Stimulated activated CD4-positive, alpha-beta T cell treated with anti-CD3 and anti-CD28 coated beads, TNF-alpha, amount 100 ng/mL, for 1 hour (primary cell): ENCODE measurements around the gene TSGA10IP.
"Not testable (repeated sequence)": the region's sequence is repeated elsewhere in the genome, so short reads cannot be mapped to it uniquely, and the experiment has no call there.

ENCODE experiments used
- DNase-seq, 3 donors: peaks; one replicate each; pipeline ENCODE4 v3.0.0-alpha.2; 2020; ENCODE audit warnings: low read depth in 3 of 3, low spot score in 1 of 3

The TSGA10IP gene

DNA sequence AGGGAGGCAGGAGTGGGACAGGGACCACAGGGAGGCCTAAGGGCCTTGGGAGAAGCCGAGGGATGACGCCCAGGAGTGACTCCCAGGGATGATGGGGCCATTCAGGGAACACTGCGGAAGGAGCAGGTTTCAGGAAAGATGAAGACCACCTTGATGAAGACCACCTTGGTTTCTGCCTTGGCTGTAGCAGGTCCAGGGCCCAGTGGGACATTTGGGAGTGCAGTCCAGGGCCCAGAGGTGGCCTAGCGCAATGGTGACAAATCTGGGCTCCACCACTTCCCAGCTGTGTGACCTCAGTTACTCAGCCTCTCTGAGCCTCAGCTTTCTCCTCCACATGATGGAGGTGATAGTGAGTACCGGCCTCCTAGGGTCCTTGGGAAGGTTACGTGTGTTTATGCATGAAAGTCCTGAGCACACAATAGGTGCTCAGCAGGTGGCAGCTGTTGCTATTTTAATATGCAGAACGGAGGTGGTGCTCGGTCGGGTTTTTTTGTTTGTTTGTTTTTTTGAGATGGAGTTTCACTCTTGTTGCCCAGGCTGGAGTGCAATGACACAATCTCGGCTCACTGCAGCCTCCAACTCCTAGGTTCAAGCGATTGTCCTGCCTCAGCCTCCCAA lies 770 bp downstream of the TSGA10IP start:
- no peak for DNase-seq

DNA sequence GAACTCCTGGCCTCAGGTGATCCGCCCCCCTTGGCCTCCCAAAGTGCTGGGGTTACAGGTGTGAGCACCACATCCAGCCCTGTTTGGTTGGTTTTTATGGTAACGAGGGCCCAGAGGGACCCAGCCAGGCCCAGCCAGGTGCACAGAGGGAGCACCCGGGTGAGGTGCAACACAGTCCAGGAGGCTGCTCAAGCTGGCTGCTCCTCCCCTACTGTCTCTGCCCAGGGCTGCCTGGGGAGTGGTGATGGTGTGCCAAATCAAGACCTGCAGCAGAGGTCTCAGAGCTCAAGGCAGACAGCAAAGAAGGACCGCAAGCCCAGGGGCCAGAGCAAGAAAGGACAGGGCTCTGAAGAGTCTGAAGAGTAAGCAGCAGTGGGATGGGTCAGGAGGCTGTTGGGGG lies 1.4 kb downstream of the TSGA10IP start:
- DNase-seq: no peak

DNA sequence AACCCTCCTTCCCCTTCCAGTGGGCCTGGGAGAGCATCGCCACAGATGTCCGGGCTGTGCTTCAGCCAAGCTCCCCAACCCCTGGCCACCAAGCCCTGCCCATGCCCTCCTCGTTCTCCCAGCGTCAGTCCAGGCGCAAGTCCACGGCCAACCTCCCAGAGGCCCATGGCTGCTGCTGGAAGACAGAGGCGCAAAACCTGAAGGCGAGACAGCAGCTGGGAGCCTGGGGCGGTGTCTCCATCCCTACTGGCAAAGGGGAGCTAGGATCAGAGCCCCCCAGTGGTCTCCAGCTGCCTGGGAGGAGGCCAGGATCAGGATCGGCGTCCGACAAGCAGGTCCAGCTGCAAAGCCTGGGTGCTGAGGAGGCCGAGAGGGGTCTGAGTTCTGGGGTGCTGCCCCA lies 1.9 kb downstream of the TSGA10IP start:
- no peak for DNase-seq

GRCh38 chr11:65947603-65948125 lies 2.4 kb downstream of the TSGA10IP start:
- no peak for DNase-seq

GRCh38 chr11:65950711-65951110 lies 5.4 kb downstream of the TSGA10IP start:
- DNase-seq: not testable (repeated sequence)

GRCh38 chr11:65951641-65952040 lies 6.4 kb downstream of the TSGA10IP start:
- not testable (repeated sequence) for DNase-seq

DNA sequence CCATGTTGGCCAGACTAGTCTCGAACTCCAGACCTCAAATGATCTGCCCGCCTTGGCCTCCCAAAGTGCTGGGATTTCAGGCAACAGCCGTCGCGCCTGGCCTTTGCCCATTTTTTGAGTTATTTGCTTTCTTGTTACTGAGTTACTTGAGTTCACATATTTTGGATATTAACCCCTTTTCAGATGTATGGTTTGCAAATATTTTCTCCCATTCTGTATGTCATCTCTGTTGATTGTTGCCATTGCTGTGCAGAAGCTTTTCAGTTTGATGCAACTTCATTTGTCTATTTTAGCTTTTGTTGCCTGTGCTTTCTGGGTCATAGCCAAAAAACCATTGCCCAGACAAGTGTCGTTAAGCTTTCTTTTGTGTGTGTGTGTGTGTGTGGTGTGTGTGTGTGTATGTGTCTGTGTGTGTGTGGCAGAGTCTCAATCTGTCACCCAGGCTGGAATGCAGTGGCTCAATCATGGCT lies 6.8 kb downstream of the TSGA10IP start:
- DNase-seq: no peak

GRCh38 chr11:65953471-65953870 lies 8.2 kb downstream of the TSGA10IP start:
- no peak for DNase-seq

- DNase-seq: no peak
These were observed 9.5 kb downstream of the TSGA10IP start for GRCh38 chr11:65954771-65955170.

DNA sequence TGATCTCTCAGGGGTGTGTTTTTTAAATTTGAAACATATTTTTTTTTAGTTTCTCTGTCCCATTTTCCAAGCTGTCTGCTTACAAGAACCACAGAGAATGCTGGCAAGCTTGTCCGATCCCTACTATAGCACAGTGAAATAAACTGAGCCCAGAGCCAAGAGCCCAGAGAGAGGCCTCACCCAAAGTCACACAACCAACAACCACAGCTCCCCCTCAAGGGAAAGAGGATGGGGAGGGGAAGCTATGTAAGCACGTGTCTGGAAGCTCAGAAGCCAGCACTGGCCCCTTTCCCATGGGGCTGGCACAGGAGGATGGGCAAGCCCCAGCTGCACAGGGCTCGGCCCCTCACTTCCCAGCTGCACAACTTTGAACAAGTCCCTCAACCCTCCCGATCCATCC lies 13.0 kb downstream of the TSGA10IP start:
- DNase-seq: no peak

- no peak for DNase-seq
These were observed 13.6 kb downstream of the TSGA10IP start for GRCh38 chr11:65958774-65959420.

- DNase-seq: no peak
These were observed 15.6 kb downstream of the TSGA10IP start for GRCh38 chr11:65960824-65961266.

- DNase-seq: peak; percentile 88 to 92 (median 91)
These were observed 16.2 kb downstream of the TSGA10IP start, which contains the start of gene SART1 for GRCh38 chr11:65961267-65962140. TSS of gene SART1 (plus strand) at chr11:65961734. CDS start at chr11:65961781, 47 bp downstream.

GRCh38 chr11:65962141-65962564 lies 16.9 kb downstream of the TSGA10IP start:
- no peak for DNase-seq

DNA sequence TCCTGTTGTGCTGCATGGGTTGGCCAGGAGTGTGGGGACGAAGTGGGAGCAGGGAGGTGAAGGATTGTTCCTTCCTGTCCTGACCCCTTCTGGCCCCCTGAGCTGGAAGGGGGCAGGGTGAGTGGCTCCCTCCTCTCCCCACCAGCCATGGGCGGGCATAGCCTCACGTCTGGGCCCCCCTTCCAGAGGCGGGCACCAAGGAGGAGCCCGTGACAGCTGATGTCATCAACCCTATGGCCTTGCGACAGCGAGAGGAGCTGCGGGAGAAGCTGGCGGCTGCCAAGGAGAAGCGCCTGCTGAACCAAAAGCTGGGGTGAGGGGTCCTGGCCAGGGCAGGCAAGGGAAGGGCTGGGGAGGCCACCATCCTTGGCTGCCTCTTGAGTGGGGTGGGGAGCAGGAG lies 19.6 kb downstream of the TSGA10IP start:
- no peak for DNase-seq

- no peak for DNase-seq
These were observed 20.9 kb downstream of the TSGA10IP start for GRCh38 chr11:65965986-65966762.

GRCh38 chr11:65967329-65967934 lies 22.2 kb downstream of the TSGA10IP start:
- DNase-seq: no peak

DNA sequence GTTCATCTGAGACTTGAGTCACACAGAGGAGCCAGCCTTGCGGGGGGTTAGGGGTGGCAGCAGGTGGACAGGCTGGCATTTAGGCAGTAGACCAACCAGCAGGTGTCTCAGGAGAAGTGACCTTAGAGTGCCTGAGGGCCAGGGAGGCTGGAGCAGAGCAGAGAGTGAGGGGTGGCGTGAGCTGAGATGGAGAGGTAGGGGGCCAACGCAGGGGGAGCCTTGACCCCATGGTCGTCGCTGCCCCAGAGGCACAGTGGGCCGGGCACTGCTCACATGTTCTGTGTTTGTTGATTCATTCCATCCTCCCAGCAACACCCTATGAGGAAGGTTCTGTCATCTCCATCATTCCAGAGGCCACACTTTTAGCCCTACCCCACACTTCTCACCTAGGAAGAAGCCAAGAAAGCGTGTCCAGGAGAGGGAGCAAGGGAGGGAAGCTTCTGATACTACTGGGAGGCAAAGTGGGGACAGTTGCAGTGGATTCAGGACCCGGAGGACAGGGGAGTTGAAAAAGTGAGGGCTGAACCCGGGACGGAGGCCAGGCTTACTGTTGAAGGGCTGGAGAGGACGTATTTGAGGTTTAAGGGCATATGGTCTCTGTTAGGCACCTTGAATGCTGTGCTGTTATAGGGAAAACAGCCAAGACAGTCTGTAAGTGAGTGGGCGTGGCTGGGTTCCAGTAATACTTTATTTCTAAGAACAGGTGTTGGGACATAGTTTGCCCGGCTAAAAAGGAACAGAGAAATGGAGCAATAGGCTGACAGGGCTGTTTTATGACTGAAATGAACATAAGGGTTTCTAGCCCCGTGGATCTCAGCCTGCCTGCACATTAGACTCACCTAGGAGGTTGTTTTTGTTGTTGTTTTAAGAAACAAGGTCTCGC lies 23.6 kb downstream of the TSGA10IP start:
- DNase-seq: no peak

- no peak for DNase-seq
These were observed 26.8 kb downstream of the TSGA10IP start for GRCh38 chr11:65972116-65972515.
